HEK293 (cell line): ENCODE data around the gene YIPF5.

ENCODE experiments used
- HOXD13 ChIP-seq: sonication (generic); formaldehyde crosslinking; IDR thresholded peaks from 2 replicates; pipeline ENCODE4 v1.8.0; 2022; ENCODE audit warnings: missing genetic modification reagents, borderline replicate concordance
- MYNN ChIP-seq: fragments of 450-650 bp; formaldehyde crosslinking; IDR thresholded peaks from 2 replicates; pipeline ENCODE4 v1.5.1; 2016; ENCODE audit warnings: missing biosample characterization, missing genetic modification characterization, borderline replicate concordance
- YY1 ChIP-seq: fragments of 450-650 bp; formaldehyde crosslinking; IDR thresholded peaks from 2 replicates; pipeline ENCODE4 v1.5.1; 2018; ENCODE audit warnings: missing biosample characterization, missing genetic modification characterization
- ZFP37 ChIP-seq: fragments of 450-650 bp; formaldehyde crosslinking; IDR thresholded peaks from 2 replicates; pipeline ENCODE4 v1.5.1; 2016; ENCODE audit warnings: missing biosample characterization, missing genetic modification characterization
- ZNF350 ChIP-seq: fragments of 450-650 bp; formaldehyde crosslinking; IDR thresholded peaks from 2 replicates; pipeline ENCODE4 v1.5.0; 2017; ENCODE audit warnings: missing biosample characterization, mild to moderate bottlenecking, missing genetic modification characterization
- ZNF585B ChIP-seq: fragments of 450-650 bp; formaldehyde crosslinking; IDR thresholded peaks from 2 replicates; pipeline ENCODE4 v1.5.1; 2016; ENCODE audit warnings: missing biosample characterization, missing genetic modification characterization
- ZNF785 ChIP-seq: fragments of 450-650 bp; formaldehyde crosslinking; IDR thresholded peaks from 2 replicates; pipeline ENCODE4 v1.5.1; 2016; ENCODE audit warnings: missing biosample characterization, missing genetic modification characterization
- TF ChIP-seq, protein P1 (sequence below): fragments of 450-650 bp; formaldehyde crosslinking; IDR thresholded peaks from 2 replicates; pipeline ENCODE4 v1.5.1; 2016; ENCODE audit warnings: missing biosample characterization, missing genetic modification characterization
- TF ChIP-seq, protein P2 (sequence below): sonication (generic); formaldehyde crosslinking; IDR thresholded peaks from 2 replicates; pipeline ENCODE4 v1.8.1; 2022; ENCODE audit warnings: mild to moderate bottlenecking, moderate library complexity, missing genetic modification reagents
- TF ChIP-seq, protein P3 (sequence below): fragments of 450-650 bp; formaldehyde crosslinking; IDR thresholded peaks from 2 replicates; pipeline ENCODE4 v1.5.1; 2016; ENCODE audit warnings: missing biosample characterization, missing genetic modification characterization
- TF ChIP-seq, protein P4 (sequence below): fragments of 450-650 bp; formaldehyde crosslinking; IDR thresholded peaks from 2 replicates; pipeline ENCODE4 v1.5.1; 2017; ENCODE audit warnings: missing biosample characterization, missing genetic modification characterization
- TF ChIP-seq, protein P5 (sequence below): fragments of 450-650 bp; IDR thresholded peaks from 2 replicates; pipeline ENCODE4 v1.5.1; 2018; ENCODE audit warnings: missing biosample characterization, missing genetic modification characterization
- TF ChIP-seq, protein P6 (sequence below): fragments of 450-650 bp; formaldehyde crosslinking; IDR thresholded peaks from 2 replicates; pipeline ENCODE4 v1.5.1; 2016; ENCODE audit warnings: missing biosample characterization, missing genetic modification characterization
- TF ChIP-seq, protein P7 (sequence below): fragments of 450-650 bp; formaldehyde crosslinking; conservative IDR thresholded peaks from 2 replicates; pipeline ENCODE4 v1.5.1; 2016; ENCODE audit warnings: low read depth, missing biosample characterization, missing genetic modification characterization

DNA sequence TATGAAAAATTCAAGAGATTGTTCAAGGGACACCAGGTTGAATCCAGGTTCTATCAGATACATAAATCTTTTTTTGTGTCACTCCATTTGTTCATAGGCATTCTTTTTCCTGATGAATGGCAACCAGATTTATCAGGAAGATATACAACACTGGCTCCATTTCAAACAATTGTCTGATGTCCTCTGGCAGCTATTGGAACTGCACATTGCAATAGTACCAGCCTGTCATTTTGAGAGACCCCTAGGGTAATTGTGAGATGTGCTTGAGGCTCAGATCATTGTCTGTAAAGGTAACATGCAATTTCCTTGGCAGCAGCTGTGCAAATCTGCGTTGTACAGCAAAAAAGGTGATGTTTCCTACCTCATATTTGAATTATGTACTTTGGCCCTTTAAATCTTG is 26.2 kb upstream of the YIPF5 start:
- TF ChIP-seq, protein P1, sequence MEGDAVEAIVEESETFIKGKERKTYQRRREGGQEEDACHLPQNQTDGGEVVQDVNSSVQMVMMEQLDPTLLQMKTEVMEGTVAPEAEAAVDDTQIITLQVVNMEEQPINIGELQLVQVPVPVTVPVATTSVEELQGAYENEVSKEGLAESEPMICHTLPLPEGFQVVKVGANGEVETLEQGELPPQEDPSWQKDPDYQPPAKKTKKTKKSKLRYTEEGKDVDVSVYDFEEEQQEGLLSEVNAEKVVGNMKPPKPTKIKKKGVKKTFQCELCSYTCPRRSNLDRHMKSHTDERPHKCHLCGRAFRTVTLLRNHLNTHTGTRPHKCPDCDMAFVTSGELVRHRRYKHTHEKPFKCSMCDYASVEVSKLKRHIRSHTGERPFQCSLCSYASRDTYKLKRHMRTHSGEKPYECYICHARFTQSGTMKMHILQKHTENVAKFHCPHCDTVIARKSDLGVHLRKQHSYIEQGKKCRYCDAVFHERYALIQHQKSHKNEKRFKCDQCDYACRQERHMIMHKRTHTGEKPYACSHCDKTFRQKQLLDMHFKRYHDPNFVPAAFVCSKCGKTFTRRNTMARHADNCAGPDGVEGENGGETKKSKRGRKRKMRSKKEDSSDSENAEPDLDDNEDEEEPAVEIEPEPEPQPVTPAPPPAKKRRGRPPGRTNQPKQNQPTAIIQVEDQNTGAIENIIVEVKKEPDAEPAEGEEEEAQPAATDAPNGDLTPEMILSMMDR (tag by site-specific recombination), result no peak
- TF ChIP-seq MYNN (tag by site-specific recombination) (no peak), YY1 (tag by site-specific recombination) (no peak), ZFP37 (tag by site-specific recombination) (no peak), ZNF785 (no peak), HOXD13 (CRISPR knock-in tag) (no peak), ZNF585B (tag by site-specific recombination) (no peak), ZNF350 (no peak)
- TF ChIP-seq, protein P2, sequence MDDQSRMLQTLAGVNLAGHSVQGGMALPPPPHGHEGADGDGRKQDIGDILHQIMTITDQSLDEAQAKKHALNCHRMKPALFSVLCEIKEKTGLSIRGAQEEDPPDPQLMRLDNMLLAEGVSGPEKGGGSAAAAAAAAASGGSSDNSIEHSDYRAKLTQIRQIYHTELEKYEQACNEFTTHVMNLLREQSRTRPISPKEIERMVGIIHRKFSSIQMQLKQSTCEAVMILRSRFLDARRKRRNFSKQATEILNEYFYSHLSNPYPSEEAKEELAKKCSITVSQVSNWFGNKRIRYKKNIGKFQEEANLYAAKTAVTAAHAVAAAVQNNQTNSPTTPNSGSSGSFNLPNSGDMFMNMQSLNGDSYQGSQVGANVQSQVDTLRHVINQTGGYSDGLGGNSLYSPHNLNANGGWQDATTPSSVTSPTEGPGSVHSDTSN (CRISPR knock-in tag), result no peak
- TF ChIP-seq, protein P3, sequence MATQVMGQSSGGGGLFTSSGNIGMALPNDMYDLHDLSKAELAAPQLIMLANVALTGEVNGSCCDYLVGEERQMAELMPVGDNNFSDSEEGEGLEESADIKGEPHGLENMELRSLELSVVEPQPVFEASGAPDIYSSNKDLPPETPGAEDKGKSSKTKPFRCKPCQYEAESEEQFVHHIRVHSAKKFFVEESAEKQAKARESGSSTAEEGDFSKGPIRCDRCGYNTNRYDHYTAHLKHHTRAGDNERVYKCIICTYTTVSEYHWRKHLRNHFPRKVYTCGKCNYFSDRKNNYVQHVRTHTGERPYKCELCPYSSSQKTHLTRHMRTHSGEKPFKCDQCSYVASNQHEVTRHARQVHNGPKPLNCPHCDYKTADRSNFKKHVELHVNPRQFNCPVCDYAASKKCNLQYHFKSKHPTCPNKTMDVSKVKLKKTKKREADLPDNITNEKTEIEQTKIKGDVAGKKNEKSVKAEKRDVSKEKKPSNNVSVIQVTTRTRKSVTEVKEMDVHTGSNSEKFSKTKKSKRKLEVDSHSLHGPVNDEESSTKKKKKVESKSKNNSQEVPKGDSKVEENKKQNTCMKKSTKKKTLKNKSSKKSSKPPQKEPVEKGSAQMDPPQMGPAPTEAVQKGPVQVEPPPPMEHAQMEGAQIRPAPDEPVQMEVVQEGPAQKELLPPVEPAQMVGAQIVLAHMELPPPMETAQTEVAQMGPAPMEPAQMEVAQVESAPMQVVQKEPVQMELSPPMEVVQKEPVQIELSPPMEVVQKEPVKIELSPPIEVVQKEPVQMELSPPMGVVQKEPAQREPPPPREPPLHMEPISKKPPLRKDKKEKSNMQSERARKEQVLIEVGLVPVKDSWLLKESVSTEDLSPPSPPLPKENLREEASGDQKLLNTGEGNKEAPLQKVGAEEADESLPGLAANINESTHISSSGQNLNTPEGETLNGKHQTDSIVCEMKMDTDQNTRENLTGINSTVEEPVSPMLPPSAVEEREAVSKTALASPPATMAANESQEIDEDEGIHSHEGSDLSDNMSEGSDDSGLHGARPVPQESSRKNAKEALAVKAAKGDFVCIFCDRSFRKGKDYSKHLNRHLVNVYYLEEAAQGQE (tag by site-specific recombination), result no peak
- TF ChIP-seq, protein P4, sequence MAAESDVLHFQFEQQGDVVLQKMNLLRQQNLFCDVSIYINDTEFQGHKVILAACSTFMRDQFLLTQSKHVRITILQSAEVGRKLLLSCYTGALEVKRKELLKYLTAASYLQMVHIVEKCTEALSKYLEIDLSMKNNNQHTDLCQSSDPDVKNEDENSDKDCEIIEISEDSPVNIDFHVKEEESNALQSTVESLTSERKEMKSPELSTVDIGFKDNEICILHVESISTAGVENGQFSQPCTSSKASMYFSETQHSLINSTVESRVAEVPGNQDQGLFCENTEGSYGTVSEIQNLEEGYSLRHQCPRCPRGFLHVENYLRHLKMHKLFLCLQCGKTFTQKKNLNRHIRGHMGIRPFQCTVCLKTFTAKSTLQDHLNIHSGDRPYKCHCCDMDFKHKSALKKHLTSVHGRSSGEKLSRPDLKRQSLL, result no peak
- TF ChIP-seq, protein P5, sequence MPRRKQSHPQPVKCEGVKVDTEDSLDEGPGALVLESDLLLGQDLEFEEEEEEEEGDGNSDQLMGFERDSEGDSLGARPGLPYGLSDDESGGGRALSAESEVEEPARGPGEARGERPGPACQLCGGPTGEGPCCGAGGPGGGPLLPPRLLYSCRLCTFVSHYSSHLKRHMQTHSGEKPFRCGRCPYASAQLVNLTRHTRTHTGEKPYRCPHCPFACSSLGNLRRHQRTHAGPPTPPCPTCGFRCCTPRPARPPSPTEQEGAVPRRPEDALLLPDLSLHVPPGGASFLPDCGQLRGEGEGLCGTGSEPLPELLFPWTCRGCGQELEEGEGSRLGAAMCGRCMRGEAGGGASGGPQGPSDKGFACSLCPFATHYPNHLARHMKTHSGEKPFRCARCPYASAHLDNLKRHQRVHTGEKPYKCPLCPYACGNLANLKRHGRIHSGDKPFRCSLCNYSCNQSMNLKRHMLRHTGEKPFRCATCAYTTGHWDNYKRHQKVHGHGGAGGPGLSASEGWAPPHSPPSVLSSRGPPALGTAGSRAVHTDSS (tag by site-specific recombination), result no peak
- TF ChIP-seq, protein P6, sequence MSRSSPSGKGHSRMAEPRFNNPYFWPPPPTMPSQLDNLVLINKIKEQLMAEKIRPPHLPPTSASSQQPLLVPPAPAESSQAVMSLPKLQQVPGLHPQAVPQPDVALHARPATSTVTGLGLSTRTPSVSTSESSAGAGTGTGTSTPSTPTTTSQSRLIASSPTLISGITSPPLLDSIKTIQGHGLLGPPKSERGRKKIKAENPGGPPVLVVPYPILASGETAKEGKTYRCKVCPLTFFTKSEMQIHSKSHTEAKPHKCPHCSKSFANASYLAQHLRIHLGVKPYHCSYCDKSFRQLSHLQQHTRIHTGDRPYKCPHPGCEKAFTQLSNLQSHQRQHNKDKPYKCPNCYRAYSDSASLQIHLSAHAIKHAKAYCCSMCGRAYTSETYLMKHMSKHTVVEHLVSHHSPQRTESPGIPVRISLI (tag by site-specific recombination), result no peak
- TF ChIP-seq, protein P7, sequence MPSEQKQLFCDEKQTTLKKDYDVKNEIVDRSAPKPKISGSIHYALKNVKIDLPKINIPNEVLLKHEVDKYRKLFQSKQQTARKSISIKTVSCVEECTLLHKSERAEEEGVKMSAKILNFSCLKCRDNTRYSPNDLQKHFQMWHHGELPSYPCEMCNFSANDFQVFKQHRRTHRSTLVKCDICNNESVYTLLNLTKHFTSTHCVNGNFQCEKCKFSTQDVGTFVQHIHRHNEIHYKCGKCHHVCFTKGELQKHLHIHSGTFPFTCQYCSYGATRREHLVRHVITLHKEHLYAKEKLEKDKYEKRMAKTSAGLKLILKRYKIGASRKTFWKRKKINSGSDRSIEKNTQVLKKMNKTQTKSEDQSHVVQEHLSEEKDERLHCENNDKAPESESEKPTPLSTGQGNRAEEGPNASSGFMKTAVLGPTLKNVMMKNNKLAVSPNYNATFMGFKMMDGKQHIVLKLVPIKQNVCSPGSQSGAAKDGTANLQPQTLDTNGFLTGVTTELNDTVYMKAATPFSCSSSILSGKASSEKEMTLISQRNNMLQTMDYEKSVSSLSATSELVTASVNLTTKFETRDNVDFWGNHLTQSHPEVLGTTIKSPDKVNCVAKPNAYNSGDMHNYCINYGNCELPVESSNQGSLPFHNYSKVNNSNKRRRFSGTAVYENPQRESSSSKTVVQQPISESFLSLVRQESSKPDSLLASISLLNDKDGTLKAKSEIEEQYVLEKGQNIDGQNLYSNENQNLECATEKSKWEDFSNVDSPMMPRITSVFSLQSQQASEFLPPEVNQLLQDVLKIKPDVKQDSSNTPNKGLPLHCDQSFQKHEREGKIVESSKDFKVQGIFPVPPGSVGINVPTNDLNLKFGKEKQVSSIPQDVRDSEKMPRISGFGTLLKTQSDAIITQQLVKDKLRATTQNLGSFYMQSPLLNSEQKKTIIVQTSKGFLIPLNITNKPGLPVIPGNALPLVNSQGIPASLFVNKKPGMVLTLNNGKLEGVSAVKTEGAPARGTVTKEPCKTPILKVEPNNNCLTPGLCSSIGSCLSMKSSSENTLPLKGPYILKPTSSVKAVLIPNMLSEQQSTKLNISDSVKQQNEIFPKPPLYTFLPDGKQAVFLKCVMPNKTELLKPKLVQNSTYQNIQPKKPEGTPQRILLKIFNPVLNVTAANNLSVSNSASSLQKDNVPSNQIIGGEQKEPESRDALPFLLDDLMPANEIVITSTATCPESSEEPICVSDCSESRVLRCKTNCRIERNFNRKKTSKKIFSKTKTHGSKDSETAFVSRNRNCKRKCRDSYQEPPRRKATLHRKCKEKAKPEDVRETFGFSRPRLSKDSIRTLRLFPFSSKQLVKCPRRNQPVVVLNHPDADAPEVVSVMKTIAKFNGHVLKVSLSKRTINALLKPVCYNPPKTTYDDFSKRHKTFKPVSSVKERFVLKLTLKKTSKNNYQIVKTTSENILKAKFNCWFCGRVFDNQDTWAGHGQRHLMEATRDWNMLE (tag by site-specific recombination), result no peak
